ENCODE measurements around the gene TNPO2. TPM values are rescaled to one million over a fixed set of nuclear protein-coding genes. Genes with fewer than 3 reads are reported as not detected.
"Not testable (repeated sequence)": the region's sequence is repeated elsewhere in the genome, so short reads cannot be mapped to it uniquely, and the experiment has no call there.

The TNPO2 gene
- polyA plus RNA-seq, 1 experiment = 77.3 TPM

DNA sequence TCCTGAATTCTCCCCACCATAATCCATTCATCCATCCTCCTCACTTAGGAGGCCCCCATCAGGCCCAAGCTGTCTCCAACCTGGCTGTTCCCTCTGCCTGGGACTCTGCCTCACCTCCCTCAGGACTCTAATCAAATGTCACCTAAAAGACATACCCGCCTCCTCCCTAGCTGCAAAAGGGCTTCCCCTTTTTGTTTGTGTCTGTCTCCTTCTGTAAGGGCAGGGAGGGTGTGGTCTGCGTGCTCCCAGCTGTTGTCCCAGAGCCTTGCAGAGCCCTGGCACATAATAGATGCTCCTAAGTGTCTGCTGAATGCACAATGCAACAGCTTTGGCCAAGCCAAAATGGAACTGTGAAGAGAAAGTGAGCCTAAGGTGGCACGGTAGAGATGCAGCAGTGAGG is 6.3 kb upstream of the TNPO2 start:
- Histone ChIP-seq H3K27me3 (ENCODE audit: control insufficient read depth, insufficient read depth, low read length) (no peaks in the 10 kb centered on the region), H3K36me3 (ENCODE audit: control insufficient read depth, insufficient read depth, low read length) (peaks cover 23% of the 10 kb centered on the region), H3K4me3 (ENCODE audit: low read depth, low read length) (no peak overlapping the region)
- CTCF ChIA-PET = interaction anchor here (1.0 kb wide), 1 partner anchor 13 kb away, joined by 3 read pairs; no protein-coding TSS in a partner anchor
- POLR2A ChIA-PET = no interaction called here
- no peak for DNase-seq (ENCODE audit: low read depth)
- TF ChIP-seq, protein P1, sequence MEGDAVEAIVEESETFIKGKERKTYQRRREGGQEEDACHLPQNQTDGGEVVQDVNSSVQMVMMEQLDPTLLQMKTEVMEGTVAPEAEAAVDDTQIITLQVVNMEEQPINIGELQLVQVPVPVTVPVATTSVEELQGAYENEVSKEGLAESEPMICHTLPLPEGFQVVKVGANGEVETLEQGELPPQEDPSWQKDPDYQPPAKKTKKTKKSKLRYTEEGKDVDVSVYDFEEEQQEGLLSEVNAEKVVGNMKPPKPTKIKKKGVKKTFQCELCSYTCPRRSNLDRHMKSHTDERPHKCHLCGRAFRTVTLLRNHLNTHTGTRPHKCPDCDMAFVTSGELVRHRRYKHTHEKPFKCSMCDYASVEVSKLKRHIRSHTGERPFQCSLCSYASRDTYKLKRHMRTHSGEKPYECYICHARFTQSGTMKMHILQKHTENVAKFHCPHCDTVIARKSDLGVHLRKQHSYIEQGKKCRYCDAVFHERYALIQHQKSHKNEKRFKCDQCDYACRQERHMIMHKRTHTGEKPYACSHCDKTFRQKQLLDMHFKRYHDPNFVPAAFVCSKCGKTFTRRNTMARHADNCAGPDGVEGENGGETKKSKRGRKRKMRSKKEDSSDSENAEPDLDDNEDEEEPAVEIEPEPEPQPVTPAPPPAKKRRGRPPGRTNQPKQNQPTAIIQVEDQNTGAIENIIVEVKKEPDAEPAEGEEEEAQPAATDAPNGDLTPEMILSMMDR (IDR thresholded peaks at IDR 0.05; ENCODE audit: insufficient read depth, low read depth, low read length) = no peak

GRCh38 chr19:12727745-12728433 is 4.2 kb upstream of the TNPO2 start:
- TF ChIP-seq, protein P1 (IDR thresholded peaks at IDR 0.05; ENCODE audit: insufficient read depth, low read depth, low read length) = no peak
- POLR2A ChIA-PET = no interaction called here
- Histone ChIP-seq H3K36me3 (ENCODE audit: control insufficient read depth, insufficient read depth, low read length) (peaks cover 23% of the 10 kb centered on the region), H3K4me3 (ENCODE audit: low read depth, low read length) (no peak overlapping the region), H3K27me3 (ENCODE audit: control insufficient read depth, insufficient read depth, low read length) (no peaks in the 10 kb centered on the region)
- no peak for DNase-seq (ENCODE audit: low read depth)
- CTCF ChIA-PET = no interaction called here

- peaks cover 23% of the 10 kb centered on the region for H3K36me3 ChIP-seq (ENCODE audit: control insufficient read depth, insufficient read depth, low read length)
- TF ChIP-seq, protein P1 (IDR thresholded peaks at IDR 0.05; ENCODE audit: insufficient read depth, low read depth, low read length) = no peak
- no peaks in the 10 kb centered on the region for H3K27me3 ChIP-seq (ENCODE audit: control insufficient read depth, insufficient read depth, low read length)
- ChIA-PET POLR2A (no interaction called here), CTCF (interaction anchor here (0.6 kb wide), 2 partner anchors 66 to 1345 kb away, joined by 3 read pairs; no protein-coding TSS in a partner anchor)
- no peak overlapping the region for H3K4me3 ChIP-seq (ENCODE audit: low read depth, low read length)
- DNase-seq (ENCODE audit: low read depth) = no peak
Observed at GRCh38 chr19:12726988-12727316, 3.2 kb upstream of the TNPO2 start.

GRCh38 chr19:12725612-12726011 is 1.9 kb upstream of the TNPO2 start:
- CTCF ChIA-PET = interaction anchor here (2.5 kb wide), 1 partner anchor 122 kb away, joined by 6 read pairs; no protein-coding TSS in a partner anchor

DNA sequence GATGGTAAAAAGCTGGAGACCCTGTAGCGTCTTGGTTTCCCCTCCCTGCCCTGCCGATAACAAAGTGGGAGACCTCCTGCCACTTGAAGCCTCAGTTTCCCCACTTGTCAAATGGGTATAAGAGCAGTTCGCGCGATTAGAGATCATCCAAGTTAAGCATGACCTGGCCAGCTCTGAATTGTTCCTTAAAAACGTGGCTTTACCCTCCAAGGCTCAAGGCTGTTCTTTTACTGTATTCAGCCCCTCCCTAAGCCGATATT is 421 bp downstream of the TNPO2 start:
- Histone ChIP-seq H3K27me3 (ENCODE audit: control insufficient read depth, insufficient read depth, low read length) (no peaks in the 10 kb centered on the region), H3K4me3 (ENCODE audit: low read depth, low read length) (peak overlapping the region; percentile 67), H3K36me3 (ENCODE audit: control insufficient read depth, insufficient read depth, low read length) (peaks cover 6% of the 10 kb centered on the region)
- POLR2A ChIA-PET = no interaction called here
- no peak for DNase-seq (ENCODE audit: low read depth)
- CTCF ChIA-PET = interaction anchor here (0.6 to 4.8 kb wide), 9 partner anchors 10 to 124 kb away, joined by 3 to 21 read pairs (median 4); partner anchors contain the start of gene TRIR
- TF ChIP-seq, protein P1 (IDR thresholded peaks at IDR 0.05; ENCODE audit: insufficient read depth, low read depth, low read length) = no peak

More at GRCh38 chr19:12725612-12726011, 1.9 kb upstream of the TNPO2 start:
- DNase-seq (ENCODE audit: low read depth); H3K4me3 ChIP-seq (ENCODE audit: low read depth, low read length); H3K27me3 ChIP-seq (ENCODE audit: control insufficient read depth, insufficient read depth, low read length); POLR2A ChIA-PET: not testable (repeated sequence)
- H3K36me3 ChIP-seq (ENCODE audit: control insufficient read depth, insufficient read depth, low read length) = peaks cover 14% of the 10 kb centered on the region
